Measurements from ENCODE around the gene BRD1. TPM values are rescaled to one million over a fixed set of nuclear protein-coding genes. Genes with fewer than 3 reads are reported as not detected.

Gene BRD1
- total RNA-seq, 4 donors from 2014 or later = 15.6 to 25.2 (median 18.1) TPM

DNA sequence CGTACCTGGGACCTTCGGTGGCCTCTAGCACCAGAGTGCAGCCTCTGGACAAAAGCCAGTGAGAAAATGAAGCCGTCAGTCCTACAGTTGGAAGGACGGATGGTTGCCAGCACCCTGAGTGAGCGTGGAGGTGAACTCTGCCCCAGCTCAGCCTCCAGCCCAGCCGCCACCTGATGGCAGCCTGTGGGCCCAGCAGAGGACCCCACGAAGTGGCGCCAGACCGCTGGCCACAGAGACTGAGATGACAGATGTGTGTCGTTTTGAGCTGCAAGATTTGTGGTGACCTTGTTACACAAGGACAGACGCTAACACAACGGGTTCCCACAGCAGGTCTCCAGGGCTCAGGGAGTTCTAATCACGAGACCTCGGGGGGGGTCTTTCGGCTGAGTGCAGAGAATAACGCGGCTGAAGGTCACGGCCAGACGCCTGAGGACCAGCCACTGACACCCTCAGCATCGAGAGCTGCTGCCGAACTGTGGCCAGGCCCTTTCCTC lies 75.0 kb downstream of the BRD1 start:
- ATAC-seq (no peak), DNase-seq (peak in 1 of 2 donors; percentile 5)
- H3K4me3 ChIP-seq = no peak overlapping the region
- H3K36me3 ChIP-seq = no peaks in the 10 kb centered on the region
- no peaks in the 10 kb centered on the region for H3K9me3 ChIP-seq
- H3K4me1 ChIP-seq = no peaks in the 10 kb centered on the region
- no peak overlapping the region for H3K27ac ChIP-seq
- peaks cover 0 to 3% (median 0%) of the 10 kb centered on the region in 3 donors for H3K27me3 ChIP-seq
- intact Hi-C loops (cut with DNase I; ENCODE audit: low total_unique reads) = no loop called here
- in situ Hi-C loops (cut with MboI; ENCODE audit: low sequenced_read_pairs in 4 of 4) = loop anchor here in 3 of 4 donors (25.0 kb wide), 1 partner anchor 285 kb away; no protein-coding TSS in a partner anchor
- no peak for TF ChIP-seq POLR2A (IDR thresholded peaks at IDR 0.05)
- TF ChIP-seq, protein P1, sequence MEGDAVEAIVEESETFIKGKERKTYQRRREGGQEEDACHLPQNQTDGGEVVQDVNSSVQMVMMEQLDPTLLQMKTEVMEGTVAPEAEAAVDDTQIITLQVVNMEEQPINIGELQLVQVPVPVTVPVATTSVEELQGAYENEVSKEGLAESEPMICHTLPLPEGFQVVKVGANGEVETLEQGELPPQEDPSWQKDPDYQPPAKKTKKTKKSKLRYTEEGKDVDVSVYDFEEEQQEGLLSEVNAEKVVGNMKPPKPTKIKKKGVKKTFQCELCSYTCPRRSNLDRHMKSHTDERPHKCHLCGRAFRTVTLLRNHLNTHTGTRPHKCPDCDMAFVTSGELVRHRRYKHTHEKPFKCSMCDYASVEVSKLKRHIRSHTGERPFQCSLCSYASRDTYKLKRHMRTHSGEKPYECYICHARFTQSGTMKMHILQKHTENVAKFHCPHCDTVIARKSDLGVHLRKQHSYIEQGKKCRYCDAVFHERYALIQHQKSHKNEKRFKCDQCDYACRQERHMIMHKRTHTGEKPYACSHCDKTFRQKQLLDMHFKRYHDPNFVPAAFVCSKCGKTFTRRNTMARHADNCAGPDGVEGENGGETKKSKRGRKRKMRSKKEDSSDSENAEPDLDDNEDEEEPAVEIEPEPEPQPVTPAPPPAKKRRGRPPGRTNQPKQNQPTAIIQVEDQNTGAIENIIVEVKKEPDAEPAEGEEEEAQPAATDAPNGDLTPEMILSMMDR (IDR thresholded peaks at IDR 0.05 in 4 of 5, conservative IDR thresholded peaks at IDR 0.05 in 1 of 5) = no peak

DNA sequence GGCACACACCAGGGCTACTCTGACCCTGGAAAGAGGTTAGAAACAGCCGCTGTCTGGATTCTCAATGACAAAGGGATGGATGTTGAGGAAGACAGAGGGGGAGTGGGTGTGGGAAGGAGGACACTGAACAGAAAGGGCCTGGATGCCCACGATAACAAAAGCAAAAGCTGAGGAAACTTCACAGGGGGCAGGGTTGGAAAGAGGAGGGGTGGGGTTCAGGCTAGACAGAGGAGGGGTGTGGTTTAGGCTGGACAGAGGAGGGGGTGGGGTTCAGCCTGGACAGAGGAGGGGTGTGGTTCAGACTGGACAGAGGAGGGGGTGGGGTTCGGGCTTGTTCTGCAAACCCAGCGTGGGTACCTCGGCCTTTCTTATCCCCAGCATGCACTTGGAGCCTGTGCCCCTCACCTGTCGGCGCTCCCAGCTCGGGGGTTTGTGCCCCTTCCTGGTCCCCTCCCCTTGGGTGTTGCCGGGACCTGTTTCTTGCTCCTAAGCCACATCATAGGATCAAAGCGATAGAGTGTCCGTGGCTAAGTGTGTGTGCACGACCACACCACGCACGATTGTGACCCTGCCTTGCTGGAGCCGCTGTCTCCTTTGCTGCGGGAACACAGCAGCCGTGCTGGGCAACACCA lies 75.6 kb downstream of the BRD1 start:
- Histone ChIP-seq H3K27me3 (peaks cover 0 to 3% (median 0%) of the 10 kb centered on the region in 3 donors), H3K36me3 (no peaks in the 10 kb centered on the region), H3K4me1 (no peaks in the 10 kb centered on the region), H3K27ac (no peak overlapping the region), H3K9me3 (peaks cover 0 to 4% (median 0%) of the 10 kb centered on the region in 3 donors), H3K4me3 (no peak overlapping the region)
- no peak for TF ChIP-seq POLR2A (IDR thresholded peaks at IDR 0.05)
- TF ChIP-seq, protein P1 (IDR thresholded peaks at IDR 0.05 in 4 of 5, conservative IDR thresholded peaks at IDR 0.05 in 1 of 5) = no peak
- DNase-seq (peak in 1 of 2 donors; percentile 5), ATAC-seq (no peak)
- intact Hi-C loops (cut with DNase I; ENCODE audit: low total_unique reads) (no loop called here), in situ Hi-C loops (cut with MboI; ENCODE audit: low sequenced_read_pairs in 4 of 4) (loop anchor here in 3 of 4 donors (25.0 kb wide), 1 partner anchor 285 kb away; no protein-coding TSS in a partner anchor)

DNA sequence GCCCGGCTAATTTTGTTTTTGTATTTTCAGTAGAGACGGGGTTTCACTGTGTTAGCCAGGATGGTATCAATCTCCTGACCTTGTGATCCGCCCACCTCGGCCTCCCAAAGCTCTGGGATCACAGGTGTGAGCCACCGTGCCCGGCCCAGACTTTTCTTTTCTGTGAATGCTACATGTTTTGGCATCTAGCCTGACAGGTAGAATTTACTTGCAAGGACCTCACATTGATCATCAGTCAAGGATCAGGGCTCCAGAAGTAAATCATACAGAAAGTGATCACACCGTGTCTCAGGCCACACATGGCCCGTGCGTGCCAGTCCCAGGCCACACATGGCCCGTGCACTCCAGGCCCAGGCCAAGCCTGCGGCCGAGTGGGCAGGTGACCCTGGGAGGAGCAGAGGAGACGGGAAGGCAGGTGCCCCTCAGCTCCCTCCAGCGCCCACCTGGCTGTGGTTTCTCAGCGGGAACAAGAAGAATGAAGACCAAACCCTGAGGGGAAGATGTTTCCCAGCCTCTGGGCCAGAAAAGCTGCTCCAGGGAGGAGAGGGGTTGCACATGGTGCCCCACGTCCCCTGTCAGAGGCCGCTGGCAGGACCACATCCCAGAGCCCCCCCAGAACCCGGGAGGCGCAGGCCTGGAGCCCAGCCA lies 76.2 kb downstream of the BRD1 start:
- Histone ChIP-seq H3K27ac (no peak overlapping the region), H3K4me1 (no peaks in the 10 kb centered on the region), H3K36me3 (no peaks in the 10 kb centered on the region), H3K9me3 (peaks cover 0 to 9% (median 0%) of the 10 kb centered on the region in 3 donors), H3K4me3 (no peak overlapping the region), H3K27me3 (peaks cover 0 to 3% (median 0%) of the 10 kb centered on the region in 3 donors)
- intact Hi-C loops (cut with DNase I; ENCODE audit: low total_unique reads) = no loop called here
- in situ Hi-C loops (cut with MboI; ENCODE audit: low sequenced_read_pairs in 4 of 4) = loop anchor here in 3 of 4 donors (25.0 kb wide), 1 partner anchor 286 kb away; no protein-coding TSS in a partner anchor
- ATAC-seq (no peak), DNase-seq (peak in 1 of 2 donors; percentile 6)
- no peak for TF ChIP-seq POLR2A (IDR thresholded peaks at IDR 0.05)
- TF ChIP-seq, protein P1 (IDR thresholded peaks at IDR 0.05 in 4 of 5, conservative IDR thresholded peaks at IDR 0.05 in 1 of 5) = no peak

DNA sequence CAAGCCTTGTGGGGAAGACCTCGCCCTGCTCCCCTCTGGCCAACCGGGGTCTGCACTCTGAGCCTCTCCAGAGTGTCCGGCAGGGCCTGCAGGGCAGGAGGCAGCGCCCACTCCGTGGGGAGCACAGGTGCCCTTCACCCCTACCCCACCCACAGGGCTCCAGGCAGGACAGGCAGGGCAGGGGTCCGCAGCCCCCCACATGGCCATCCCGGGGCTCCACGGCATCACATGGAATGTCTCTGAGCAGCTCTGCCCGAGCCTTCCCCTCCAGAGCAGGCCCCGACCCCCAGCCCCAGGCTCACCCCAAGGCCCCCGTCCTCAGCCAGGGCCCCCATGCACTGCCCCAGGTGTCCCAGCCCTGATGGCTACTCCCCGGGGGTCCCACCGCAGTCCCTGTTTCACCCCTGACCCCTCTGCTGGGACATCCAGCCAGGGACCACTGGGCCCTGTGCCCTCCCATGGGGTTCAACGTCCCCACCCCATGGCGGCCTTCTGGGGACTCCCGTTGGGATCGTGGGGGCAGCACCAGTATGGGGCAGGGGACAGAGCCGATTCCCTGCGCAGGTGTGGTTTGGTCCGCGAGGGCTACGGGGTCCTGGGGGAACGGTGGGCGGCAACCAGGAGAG lies 77.7 kb downstream of the BRD1 start:
- no peaks in the 10 kb centered on the region for H3K27me3 ChIP-seq
- DNase-seq (peak in 1 of 2 donors; percentile 4), ATAC-seq (no peak)
- no peak overlapping the region for H3K27ac ChIP-seq
- TF ChIP-seq, protein P1 (IDR thresholded peaks at IDR 0.05 in 4 of 5, conservative IDR thresholded peaks at IDR 0.05 in 1 of 5) = no peak
- no peak for TF ChIP-seq POLR2A (IDR thresholded peaks at IDR 0.05)
- no peaks in the 10 kb centered on the region for H3K36me3 ChIP-seq
- H3K4me1 ChIP-seq = no peaks in the 10 kb centered on the region
- H3K9me3 ChIP-seq = peaks cover 0 to 19% (median 0%) of the 10 kb centered on the region in 3 donors
- in situ Hi-C loops (cut with MboI; ENCODE audit: low sequenced_read_pairs in 4 of 4) = loop anchor here in 3 of 4 donors (25.0 kb wide), 1 partner anchor 287 kb away; no protein-coding TSS in a partner anchor
- intact Hi-C loops (cut with DNase I; ENCODE audit: low total_unique reads) = no loop called here
- no peak overlapping the region for H3K4me3 ChIP-seq

Measured in gastrocnemius medialis (tissue), 4 donors.